G401.6 (cell line): ENCODE measurements around the gene GAL3ST2.
"Not testable (repeated sequence)": the region's sequence is repeated elsewhere in the genome, so short reads cannot be mapped to it uniquely, and the experiment has no call there.

Experiments
- FAIRE-seq: peaks from 2 replicates; lab custom pipeline; 2012; peaks lifted over from hg19 to GRCh38; lab: Jason Lieb, UNC

The GAL3ST2 gene

DNA sequence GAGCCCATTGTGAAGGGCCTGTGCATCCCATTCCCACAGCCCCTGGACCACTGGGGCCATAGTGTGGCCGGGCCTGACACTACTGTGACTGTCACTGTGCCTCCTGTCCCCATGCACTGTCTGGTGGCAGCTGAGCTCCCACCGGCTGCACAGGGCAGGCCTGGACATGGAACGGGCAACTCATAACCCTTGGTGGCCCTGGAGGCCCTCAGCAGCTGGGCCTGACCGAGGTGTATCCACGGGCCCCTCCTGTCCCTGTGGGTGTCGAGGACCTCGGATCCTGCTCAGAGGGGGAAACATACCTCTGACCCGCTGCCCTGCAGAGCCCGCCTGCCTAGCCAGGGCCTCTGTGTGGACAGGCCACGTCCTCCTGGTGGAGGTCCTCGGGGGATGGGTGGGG lies 7.8 kb upstream of the GAL3ST2 start:
- no peak for FAIRE-seq

DNA sequence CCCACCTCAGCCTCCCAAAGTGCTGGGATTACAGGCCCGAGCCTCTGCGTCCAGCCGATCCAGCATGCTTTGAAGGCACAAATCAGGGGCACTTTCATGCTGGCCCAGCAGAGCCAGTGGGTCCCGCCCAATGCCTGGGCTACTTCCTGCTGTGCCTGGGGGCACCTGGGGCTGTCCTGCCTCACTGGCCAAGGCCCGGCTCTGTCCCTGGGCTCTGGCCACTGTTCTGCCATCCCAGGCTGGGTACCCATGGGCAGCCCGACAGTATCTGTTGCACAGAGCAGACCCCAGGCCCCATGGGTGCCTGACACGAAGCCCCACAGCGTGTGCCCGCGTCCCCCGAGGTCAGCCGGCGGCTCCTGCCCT lies 6.8 kb upstream of the GAL3ST2 start:
- FAIRE-seq: no peak

DNA sequence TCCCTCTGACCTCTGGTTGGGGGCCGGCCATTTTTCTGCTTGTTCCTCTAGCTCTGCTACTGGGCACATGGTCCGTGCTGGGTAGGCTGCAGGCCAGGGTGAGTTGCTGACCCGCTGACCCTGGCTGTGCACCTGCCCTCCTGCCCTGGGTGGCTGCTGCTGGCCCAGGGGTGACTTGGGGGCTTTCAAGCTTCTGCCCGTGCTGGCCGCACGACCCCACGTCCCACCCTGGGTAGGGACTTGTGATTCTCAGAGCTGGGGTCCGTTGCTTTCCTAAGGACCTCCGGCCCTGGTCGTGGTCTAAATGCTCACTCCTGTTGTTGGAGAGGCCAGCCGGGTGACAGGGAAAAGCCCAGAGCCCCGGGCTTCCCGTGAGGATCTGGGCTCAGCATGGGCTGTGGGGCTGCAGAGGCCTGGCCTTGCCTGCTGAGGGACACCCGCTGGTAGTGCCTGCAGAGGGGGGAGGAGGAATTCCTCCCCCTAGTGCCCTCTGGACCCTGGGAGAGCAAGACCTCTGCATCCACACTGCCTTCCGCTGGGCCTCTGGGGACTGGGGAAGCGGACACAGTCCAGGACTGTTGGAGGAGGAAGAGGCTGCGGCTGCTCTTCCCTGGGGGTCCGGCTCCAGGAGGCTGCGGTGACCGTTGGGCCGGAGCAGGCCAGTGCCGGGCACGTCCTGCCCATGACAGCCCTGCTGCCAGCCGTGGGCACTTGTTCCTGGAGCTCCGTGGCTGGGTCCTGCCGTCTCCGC lies 6.3 kb upstream of the GAL3ST2 start:
- FAIRE-seq: no peak

DNA sequence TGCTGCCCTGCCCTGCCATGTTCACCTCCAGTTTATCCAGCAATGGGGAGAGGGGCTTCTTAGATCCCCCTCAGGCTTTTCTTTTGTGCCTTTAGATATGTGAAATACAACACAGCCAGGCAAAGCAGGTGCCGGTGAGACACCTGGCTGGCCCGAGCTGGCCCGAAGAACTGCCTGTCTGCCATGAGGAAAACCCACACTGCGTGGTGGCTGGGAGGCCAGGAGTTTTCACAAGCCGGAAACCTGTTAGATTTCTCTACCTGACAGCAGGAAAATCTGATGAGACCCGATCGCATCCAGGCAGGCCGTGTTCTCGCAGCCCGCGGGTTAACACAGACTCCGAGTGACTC lies 5.7 kb upstream of the GAL3ST2 start:
- no peak for FAIRE-seq

- no peak for FAIRE-seq
Observed at GRCh38 chr2:241771286-241772062, 5.1 kb upstream of the GAL3ST2 start.

DNA sequence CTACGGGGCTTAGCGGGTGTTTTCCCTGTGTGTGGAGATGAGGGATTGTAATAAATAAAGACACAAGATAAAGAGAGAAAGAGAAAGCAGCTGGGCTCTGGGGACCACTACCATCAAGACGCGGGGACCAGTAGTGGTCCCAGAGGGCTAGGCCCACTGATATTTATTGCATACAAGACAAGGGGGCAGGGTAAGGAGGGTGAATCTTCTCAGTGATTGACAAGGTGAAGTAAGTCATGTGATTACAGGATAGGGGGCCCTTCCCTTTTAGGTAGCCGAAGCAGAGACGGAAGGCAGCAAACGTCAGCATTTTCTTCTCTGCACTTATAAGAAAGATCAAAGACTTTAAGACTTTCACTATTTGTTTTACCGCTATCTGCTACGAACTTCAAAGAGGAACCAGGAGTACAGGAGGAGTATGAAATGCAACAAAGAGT lies 4.5 kb upstream of the GAL3ST2 start:
- no peak for FAIRE-seq

GRCh38 chr2:241773511-241774418 lies 2.9 kb upstream of the GAL3ST2 start:
- no peak for FAIRE-seq

DNA sequence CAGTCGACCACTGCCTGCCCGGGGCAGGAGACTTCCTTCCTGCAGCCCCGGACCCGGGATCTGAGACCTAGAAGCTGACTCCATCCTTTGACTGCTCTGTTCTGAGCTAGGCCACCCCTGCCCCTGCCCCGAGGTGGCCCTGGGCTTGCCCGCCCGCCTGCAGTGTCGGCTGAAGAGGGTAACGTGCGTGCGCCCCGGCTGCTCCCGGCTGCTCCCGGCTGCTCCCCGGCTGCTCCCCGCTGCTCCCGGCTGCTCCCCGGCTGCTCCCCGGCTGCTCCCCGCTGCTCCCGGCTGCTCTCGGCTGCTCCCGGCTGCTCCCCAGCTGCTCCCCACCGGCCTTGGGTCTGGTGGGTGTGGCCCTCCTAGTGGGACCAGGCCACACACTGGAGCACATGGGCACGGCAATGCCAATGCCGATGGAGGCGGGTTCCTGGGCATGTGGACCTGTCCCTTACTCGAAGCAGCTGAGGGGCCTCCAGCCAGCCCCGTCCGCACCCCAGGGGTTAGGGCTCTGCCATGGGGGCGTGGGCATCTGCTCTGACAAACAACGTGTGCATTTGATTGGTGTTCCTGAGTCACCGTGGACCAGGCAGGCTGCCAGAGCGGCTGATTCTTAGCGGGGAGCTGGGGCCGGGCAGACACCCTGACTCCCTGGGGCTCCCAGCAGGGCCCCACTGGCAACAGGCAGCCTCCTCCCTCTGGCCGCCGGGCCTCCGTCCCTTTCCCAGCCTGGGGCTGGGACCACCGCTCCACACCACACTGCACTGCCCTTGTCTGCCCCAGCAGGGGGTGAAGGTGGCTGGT lies 2.0 kb upstream of the GAL3ST2 start:
- no peak for FAIRE-seq

DNA sequence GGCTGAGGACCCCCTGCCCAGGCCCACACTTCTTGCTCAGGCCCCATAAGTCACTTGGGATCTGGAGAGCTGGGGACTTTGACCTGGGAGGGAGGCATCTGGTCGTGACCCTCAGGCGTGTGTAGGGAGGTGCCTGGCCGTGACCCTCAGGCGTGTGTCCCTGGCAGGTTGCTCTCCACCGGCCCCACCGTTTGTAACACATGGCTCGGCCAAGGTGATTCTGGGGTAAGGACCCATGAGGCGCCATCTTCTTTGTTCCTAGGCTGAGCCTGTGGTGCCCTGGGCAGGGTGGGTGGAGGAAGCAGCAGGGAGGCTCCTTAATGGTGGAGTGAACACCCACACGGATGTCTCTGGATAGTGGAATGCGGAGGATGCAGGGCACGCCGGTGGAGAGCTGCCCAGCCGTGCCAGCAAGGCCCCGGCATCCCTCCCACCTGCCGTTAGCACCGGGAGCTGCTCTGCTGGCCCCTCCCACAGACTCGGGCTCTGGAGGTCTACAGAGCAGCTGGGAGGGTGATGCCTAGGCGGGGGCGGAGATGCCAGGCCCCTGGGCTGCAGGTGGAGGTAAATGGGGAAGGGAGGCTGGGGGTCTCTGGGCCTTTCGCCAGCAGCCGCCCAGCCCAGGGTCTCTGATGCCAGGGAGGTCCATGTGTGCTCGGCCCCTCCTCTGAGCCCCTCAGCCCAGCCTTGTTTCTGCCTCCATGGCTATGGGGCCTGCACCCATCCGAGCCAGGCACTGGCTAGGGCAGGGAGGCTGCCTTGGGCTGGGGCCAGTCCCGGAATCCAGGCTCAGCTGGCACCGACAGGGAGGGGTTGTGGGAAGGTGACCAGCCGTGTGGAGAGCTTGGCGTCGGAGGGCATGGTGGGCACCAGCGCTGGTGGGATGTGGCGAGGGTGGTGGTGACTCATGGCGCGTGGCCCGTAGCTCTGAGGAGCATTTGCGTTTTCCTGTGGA lies 1.1 kb upstream of the GAL3ST2 start:
- FAIRE-seq: no peak

DNA sequence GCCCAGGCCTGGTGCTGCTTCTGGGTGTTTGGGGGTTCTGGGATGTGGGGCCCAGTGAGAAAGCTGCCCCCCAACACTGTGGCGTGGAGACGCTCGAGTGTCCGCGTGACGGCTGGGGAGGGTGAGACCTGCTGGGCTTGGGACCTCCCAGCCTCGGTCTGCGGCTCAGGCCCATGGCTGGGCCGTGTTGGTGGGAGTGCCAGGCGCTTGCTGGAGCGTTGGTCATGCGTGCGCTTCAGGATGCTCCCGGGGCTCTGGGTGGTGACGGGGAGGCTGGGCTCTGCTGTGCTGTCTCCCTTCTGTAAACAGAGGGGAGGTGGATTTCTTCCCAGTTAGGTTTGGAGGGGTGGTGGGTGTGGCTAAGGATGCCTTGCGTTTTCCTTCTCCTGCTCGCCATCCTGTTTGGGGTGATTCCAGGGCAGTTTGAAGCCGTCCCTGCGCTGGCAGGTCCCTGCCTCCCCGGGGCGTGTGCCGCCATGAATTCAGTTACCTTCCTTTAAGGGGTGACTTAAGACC lies 606 bp downstream of the GAL3ST2 start:
- no peak for FAIRE-seq

DNA sequence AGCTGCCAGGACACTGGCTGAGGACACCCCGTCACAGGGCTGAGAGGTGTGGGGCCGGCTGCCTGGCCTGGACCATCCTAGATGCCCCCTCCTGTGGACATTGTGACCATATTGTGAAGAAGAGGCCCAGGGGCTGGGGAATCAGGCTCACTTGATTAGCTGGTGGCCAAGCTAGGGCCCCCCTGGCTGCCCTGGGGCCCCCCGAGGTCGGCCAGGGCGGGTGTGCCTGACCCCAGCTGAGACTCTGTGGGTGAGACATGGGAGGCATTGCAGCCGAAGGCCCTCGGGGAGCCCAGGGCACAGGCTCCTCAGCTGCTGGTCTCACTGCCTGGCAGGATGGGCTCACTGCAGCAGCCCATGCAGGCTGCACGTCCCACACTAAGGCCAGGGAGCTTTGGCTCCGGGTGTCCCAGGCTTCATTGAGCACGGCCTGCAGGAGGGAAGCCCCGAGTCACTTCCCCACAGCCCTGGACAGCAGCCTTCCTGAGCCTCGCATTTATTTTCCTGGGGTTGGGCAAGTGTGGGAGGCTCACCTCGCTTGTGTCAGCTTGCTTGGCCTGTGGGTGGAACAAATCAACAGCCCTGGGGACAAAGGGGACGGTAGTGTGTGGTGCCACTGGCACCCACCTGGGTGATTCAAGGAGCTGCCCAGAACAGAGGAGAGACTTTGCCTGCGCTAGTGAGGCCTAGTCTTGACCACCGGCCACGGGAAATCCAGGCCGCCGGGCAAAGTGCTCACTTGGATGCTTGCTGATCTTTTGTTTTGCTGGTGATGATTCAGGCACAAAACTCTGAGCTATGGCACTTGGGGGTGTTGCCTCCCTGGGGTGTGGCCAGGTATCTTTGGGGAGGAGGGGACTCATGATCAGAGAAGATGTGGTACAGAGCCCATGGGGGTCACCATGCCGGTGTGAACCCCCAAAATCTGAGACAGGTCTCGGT lies 1.3 kb downstream of the GAL3ST2 start:
- FAIRE-seq: no peak

GRCh38 chr2:241780939-241781569 lies 4.4 kb downstream of the GAL3ST2 start:
- FAIRE-seq: no peak

GRCh38 chr2:241782053-241782452 lies 5.4 kb downstream of the GAL3ST2 start:
- FAIRE-seq: not testable (repeated sequence)

DNA sequence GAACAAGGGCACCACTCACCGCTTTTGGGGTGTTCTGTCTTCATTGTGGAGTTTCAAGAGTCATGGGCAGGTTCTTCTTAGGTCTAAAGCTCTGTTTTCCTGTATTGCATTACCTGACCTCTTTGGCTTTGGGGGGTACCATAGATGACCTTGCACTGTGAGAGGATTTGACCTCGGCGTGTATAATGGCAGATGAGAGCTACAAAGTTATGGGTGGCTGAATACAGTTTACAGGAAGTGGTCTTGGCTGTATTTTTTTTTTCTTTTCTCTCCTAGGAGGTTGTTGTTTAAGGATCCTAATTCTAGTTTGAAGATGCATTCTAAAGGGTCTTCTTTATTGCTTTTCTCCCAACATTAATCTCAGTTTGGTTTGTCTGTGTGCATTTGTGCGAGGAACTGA lies 11.5 kb downstream of the GAL3ST2 start:
- no peak for FAIRE-seq

GRCh38 chr2:241788572-241788971 lies 11.9 kb downstream of the GAL3ST2 start:
- FAIRE-seq: no peak

- not testable (repeated sequence) for FAIRE-seq
Observed at GRCh38 chr2:241791385-241791784, 14.8 kb downstream of the GAL3ST2 start.

DNA sequence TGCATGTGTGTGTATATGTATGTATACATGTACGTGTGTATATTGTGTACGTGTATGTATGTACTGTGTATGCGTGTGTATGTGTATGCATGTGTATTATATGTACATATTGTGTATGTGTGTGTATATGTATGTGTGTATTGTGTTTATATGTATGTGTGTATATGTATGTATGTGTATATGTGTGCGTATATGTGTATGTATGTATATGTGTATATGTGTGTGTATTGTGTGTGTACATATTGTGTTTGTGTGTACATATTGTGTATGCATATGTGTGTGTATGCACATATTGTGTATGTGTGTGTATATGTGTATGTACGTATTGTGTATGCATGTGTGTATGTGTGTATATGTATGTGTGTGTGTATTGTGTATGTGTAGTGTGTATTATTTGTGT lies 16.8 kb downstream of the GAL3ST2 start:
- FAIRE-seq: no peak

DNA sequence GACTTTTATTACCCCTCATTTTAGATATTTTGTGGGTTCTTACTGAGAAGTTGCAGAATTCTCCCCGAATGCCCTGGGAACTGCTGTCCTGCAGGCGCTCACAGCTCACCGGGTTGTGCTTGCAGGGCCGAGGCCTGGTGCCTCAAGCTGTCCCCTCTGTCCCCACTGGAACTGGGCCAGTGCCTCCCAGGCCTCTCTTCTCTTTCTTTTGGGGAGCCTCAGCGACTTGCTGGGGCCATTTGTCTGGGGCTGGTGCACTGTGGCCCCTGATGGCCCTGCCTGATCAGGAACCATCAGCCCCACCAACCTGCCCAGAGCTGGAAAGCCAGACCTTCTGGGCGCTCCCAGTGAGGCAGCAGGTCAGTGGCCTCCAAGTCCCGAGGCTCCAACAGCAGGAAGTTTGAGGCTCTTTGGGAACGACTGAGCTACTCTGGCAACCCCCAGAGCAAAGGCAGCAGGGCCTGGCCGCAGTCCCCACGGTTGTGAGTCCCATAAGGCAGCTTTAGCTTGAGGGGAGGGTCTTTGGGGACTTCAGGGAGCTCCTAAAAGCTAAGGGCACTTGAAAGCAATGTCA lies 17.7 kb downstream of the GAL3ST2 start:
- no peak for FAIRE-seq
